ENCODE data around the gene CCDC13. TPM values are rescaled to one million over a fixed set of nuclear protein-coding genes. Genes with fewer than 3 reads are reported as not detected.

Gene CCDC13
- total and polyA plus RNA-seq, 2 experiments from 2014 or later: 0.27 to 0.45 TPM

Small RNA genes within 50 kb of the gene (small RNA-seq; reads per million reads assigned to genes)
- not detected for gene CCDC13 (ENCODE audit: low replicate concordance)

Other genes with a start within 250 kb of the CCDC13 start
- 48.3 and 52.3 TPM in 2 replicates for gene SEC22C, start 191.3 kb downstream of the CCDC13 start, total RNA-seq (2014; rRNA removed; shearing (Covaris generic))
- 16.8 and 21.9 TPM in 2 replicates for gene SEC22C, start 191.3 kb downstream of the CCDC13 start, polyA plus RNA-seq (2016; fragmentation: Nextera tagmentation; extraction: Ambion mirVana)
- 75.2 and 75.3 TPM in 2 replicates for gene SS18L2, start 182.4 kb downstream of the CCDC13 start, total RNA-seq (2014; rRNA removed; shearing (Covaris generic))
- 228 and 241 TPM in 2 replicates for gene SS18L2, start 182.4 kb downstream of the CCDC13 start, polyA plus RNA-seq (2016; fragmentation: Nextera tagmentation; extraction: Ambion mirVana)
- gene NKTR, start 172.6 kb downstream of the CCDC13 start, total RNA-seq (2014; rRNA removed; shearing (Covaris generic)): 88.2 and 117 TPM in 2 replicates
- gene NKTR, start 172.6 kb downstream of the CCDC13 start, polyA plus RNA-seq (2016; fragmentation: Nextera tagmentation; extraction: Ambion mirVana): 68.7 and 81.3 TPM in 2 replicates
- gene ZBTB47, start 119.6 kb downstream of the CCDC13 start, total RNA-seq (2014; rRNA removed; shearing (Covaris generic)): 2.8 and 2.9 TPM in 2 replicates
- gene ZBTB47, start 119.6 kb downstream of the CCDC13 start, polyA plus RNA-seq (2016; fragmentation: Nextera tagmentation; extraction: Ambion mirVana): 0.48 and 0.63 TPM in 2 replicates
- gene KLHL40, start 87.7 kb downstream of the CCDC13 start, total RNA-seq (2014; rRNA removed; shearing (Covaris generic)): not detected in 2 replicates
- gene KLHL40, start 87.7 kb downstream of the CCDC13 start, polyA plus RNA-seq (2016; fragmentation: Nextera tagmentation; extraction: Ambion mirVana): not detected in 2 replicates
- gene HHATL, start 70.5 kb downstream of the CCDC13 start, total RNA-seq (2014; rRNA removed; shearing (Covaris generic)): not detected in 2 replicates
- gene HHATL, start 70.5 kb downstream of the CCDC13 start, polyA plus RNA-seq (2016; fragmentation: Nextera tagmentation; extraction: Ambion mirVana): not detected in 2 replicates
- 102 and 118 TPM in 2 replicates for gene HIGD1A, start 31.2 kb upstream of the CCDC13 start, total RNA-seq (2014; rRNA removed; shearing (Covaris generic))
- 127 and 144 TPM in 2 replicates for gene HIGD1A, start 31.2 kb upstream of the CCDC13 start, polyA plus RNA-seq (2016; fragmentation: Nextera tagmentation; extraction: Ambion mirVana)
- gene ACKR2, start 36.2 kb upstream of the CCDC13 start, total RNA-seq (2014; rRNA removed; shearing (Covaris generic)): 0.35 and 0.58 TPM in 2 replicates
- not detected in 2 replicates for gene ACKR2, start 36.2 kb upstream of the CCDC13 start, polyA plus RNA-seq (2016; fragmentation: Nextera tagmentation; extraction: Ambion mirVana)
- gene CYP8B1, start 102.6 kb upstream of the CCDC13 start, total RNA-seq (2014; rRNA removed; shearing (Covaris generic)): not detected in 2 replicates
- gene CYP8B1, start 102.6 kb upstream of the CCDC13 start, polyA plus RNA-seq (2016; fragmentation: Nextera tagmentation; extraction: Ambion mirVana): not detected in 2 replicates
- gene ZNF662, start 132.9 kb upstream of the CCDC13 start, total RNA-seq (2014; rRNA removed; shearing (Covaris generic)): 0.50 and 1.5 TPM in 2 replicates
- gene ZNF662, start 132.9 kb upstream of the CCDC13 start, polyA plus RNA-seq (2016; fragmentation: Nextera tagmentation; extraction: Ambion mirVana): 0.84 and 1.4 TPM in 2 replicates
- 11.1 and 16.2 TPM in 2 replicates for gene GASK1A, start 206.1 kb upstream of the CCDC13 start, total RNA-seq (2014; rRNA removed; shearing (Covaris generic))
- 1.5 and 2.6 TPM in 2 replicates for gene GASK1A, start 206.1 kb upstream of the CCDC13 start, polyA plus RNA-seq (2016; fragmentation: Nextera tagmentation; extraction: Ambion mirVana)